HEK293 (cell line): ENCODE data around the gene PUM2.
"Not testable (repeated sequence)": the region's sequence is repeated elsewhere in the genome, so short reads cannot be mapped to it uniquely, and the experiment has no call there.

Experiments used
- CTCF ChIA-PET: fragments of 350-600 bp; formaldehyde crosslinking; extraction: SDS; loops from one replicate; lab custom pipeline; 2021; ENCODE audit warnings: antibody characterized with exemption; lab: Yijun Ruan, JAX
- POLR2A ChIA-PET: fragments of 300-600 bp; formaldehyde crosslinking; extraction: SDS; loops from one replicate; lab custom pipeline; 2020; ENCODE audit warnings: antibody characterized with exemption, inconsistent platforms; lab: Yijun Ruan, JAX
- H3K27ac ChIP-seq: fragments of 200-500 bp; sonication (Bioruptor generic); 2 replicates; pipeline ENCODE4 v1.5.1; 2014; ENCODE audit warnings: low read depth, low read length, control low read depth, inconsistent platforms; ENCODE audit errors: extremely low read depth
- H3K36me3 ChIP-seq, 2 experiments: fragments of 200-500 bp in 1 of 2; sonication (Bioruptor generic) in 1 of 2; 1 replicate in 1 of 2; 2 replicates in 1 of 2; pipeline ENCODE4 v1.5.1; 2014 to 2017; ENCODE audit warnings: inconsistent platforms in 2 of 2, low read length in 2 of 2; ENCODE audit not compliant: control insufficient read depth in 2 of 2, insufficient read depth in 1 of 2
- H3K4me1 ChIP-seq: fragments of 200-500 bp; sonication (Bioruptor generic); 2 replicates; pipeline ENCODE4 v1.5.1; 2014; ENCODE audit warnings: mild to moderate bottlenecking, low read length, inconsistent platforms; ENCODE audit not compliant: control insufficient read depth, insufficient read depth
- H3K4me3 ChIP-seq: 2 replicates; pipeline ENCODE4 v1.5.1; 2011; ENCODE audit warnings: low read depth, mild to moderate bottlenecking, control low read depth, low read length, moderate library complexity
- H3K9me3 ChIP-seq: fragments of 200-500 bp; sonication (Bioruptor generic); 2 replicates; pipeline ENCODE4 v1.5.1; 2014; ENCODE audit warnings: low read depth, low read length, inconsistent platforms; ENCODE audit not compliant: control insufficient read depth, insufficient read depth
- BCL11A ChIP-seq: fragments of 450-650 bp; formaldehyde crosslinking; IDR thresholded peaks from 2 replicates; pipeline ENCODE4 v1.5.1; 2016; ENCODE audit warnings: low read depth, missing biosample characterization, missing genetic modification characterization
- GLIS2 ChIP-seq: fragments of 450-650 bp; formaldehyde crosslinking; IDR thresholded peaks from 2 replicates; pipeline ENCODE4 v1.5.1; 2016; ENCODE audit warnings: missing biosample characterization, missing genetic modification characterization
- HOXA7 ChIP-seq: sonication (generic); formaldehyde crosslinking; IDR thresholded peaks from 2 replicates; pipeline ENCODE4 v1.8.1; 2022; ENCODE audit warnings: missing genetic modification reagents, borderline replicate concordance
- KLF1 ChIP-seq: fragments of 450-650 bp; formaldehyde crosslinking; IDR thresholded peaks from 2 replicates; pipeline ENCODE4 v1.5.1; 2016; ENCODE audit warnings: missing biosample characterization, missing genetic modification characterization
- KLF10 ChIP-seq: fragments of 450-650 bp; IDR thresholded peaks from 2 replicates; pipeline ENCODE4 v1.5.1; 2018; ENCODE audit warnings: missing biosample characterization, mild to moderate bottlenecking, missing genetic modification characterization
- PRDM1 ChIP-seq: fragments of 450-650 bp; formaldehyde crosslinking; IDR thresholded peaks from 2 replicates; pipeline ENCODE4; 2016; ENCODE audit warnings: missing biosample characterization, missing genetic modification characterization
- PRDM6 ChIP-seq: fragments of 450-650 bp; formaldehyde crosslinking; IDR thresholded peaks from 2 replicates; pipeline ENCODE4 v1.5.1; 2017; ENCODE audit warnings: missing biosample characterization, missing genetic modification characterization
- REPIN1 ChIP-seq: fragments of 450-650 bp; formaldehyde crosslinking; IDR thresholded peaks from 2 replicates; pipeline ENCODE4 v1.5.1; 2017; ENCODE audit warnings: missing biosample characterization, missing genetic modification characterization, low read depth
- ZBTB21 ChIP-seq: fragments of 450-650 bp; formaldehyde crosslinking; IDR thresholded peaks from 2 replicates; pipeline ENCODE4 v1.5.1; 2017; ENCODE audit warnings: missing biosample characterization, missing genetic modification characterization
- ZEB2 ChIP-seq: fragments of 450-650 bp; formaldehyde crosslinking; IDR thresholded peaks from 2 replicates; pipeline ENCODE4 v1.5.1; 2016; ENCODE audit warnings: missing biosample characterization, missing genetic modification characterization
- ZFP41 ChIP-seq: fragments of 450-650 bp; formaldehyde crosslinking; IDR thresholded peaks from 2 replicates; pipeline ENCODE4 v1.5.1; 2016; ENCODE audit warnings: missing biosample characterization, missing genetic modification characterization, borderline replicate concordance
- ZNF133 ChIP-seq: fragments of 450-650 bp; formaldehyde crosslinking; IDR thresholded peaks from 2 replicates; pipeline ENCODE4 v1.5.1; 2016; ENCODE audit warnings: missing biosample characterization, missing genetic modification characterization
- ZNF16 ChIP-seq: fragments of 450-650 bp; formaldehyde crosslinking; IDR thresholded peaks from 2 replicates; pipeline ENCODE4 v1.5.1; 2016; ENCODE audit warnings: low read depth, missing biosample characterization, missing genetic modification characterization
- ZNF169 ChIP-seq: fragments of 450-650 bp; formaldehyde crosslinking; IDR thresholded peaks from 2 replicates; pipeline ENCODE4 v1.5.1; 2016; ENCODE audit warnings: missing biosample characterization, missing genetic modification characterization
- ZNF175 ChIP-seq: fragments of 450-650 bp; formaldehyde crosslinking; IDR thresholded peaks from 2 replicates; pipeline ENCODE4 v1.5.1; 2016; ENCODE audit warnings: missing biosample characterization, missing genetic modification characterization
- ZNF2 ChIP-seq: fragments of 450-650 bp; formaldehyde crosslinking; IDR thresholded peaks from 2 replicates; pipeline ENCODE4 v1.5.1; 2016; ENCODE audit warnings: missing biosample characterization, missing genetic modification characterization
- ZNF202 ChIP-seq: fragments of 450-650 bp; formaldehyde crosslinking; IDR thresholded peaks from 2 replicates; pipeline ENCODE4 v1.5.1; 2016; ENCODE audit warnings: missing biosample characterization, missing genetic modification characterization, borderline replicate concordance
- ZNF266 ChIP-seq: fragments of 450-650 bp; formaldehyde crosslinking; IDR thresholded peaks from 2 replicates; pipeline ENCODE4 v1.5.1; 2016; ENCODE audit warnings: missing biosample characterization, missing genetic modification characterization, low read depth
- ZNF354C ChIP-seq: fragments of 450-650 bp; formaldehyde crosslinking; IDR thresholded peaks from 2 replicates; pipeline ENCODE4 v1.5.1; 2016; ENCODE audit warnings: missing biosample characterization, missing genetic modification characterization, low read depth, borderline replicate concordance
- ZNF366 ChIP-seq: fragments of 450-650 bp; formaldehyde crosslinking; conservative IDR thresholded peaks from 2 replicates; pipeline ENCODE4 v1.5.1; 2016; ENCODE audit warnings: missing biosample characterization, missing genetic modification characterization
- ZNF560 ChIP-seq: fragments of 450-650 bp; formaldehyde crosslinking; IDR thresholded peaks from 2 replicates; pipeline ENCODE4 v1.5.1; 2017; ENCODE audit warnings: missing biosample characterization, missing genetic modification characterization, borderline replicate concordance
- ZNF623 ChIP-seq: fragments of 450-650 bp; formaldehyde crosslinking; IDR thresholded peaks from 2 replicates; pipeline ENCODE4 v1.5.1; 2016; ENCODE audit warnings: missing biosample characterization, missing genetic modification characterization
- ZNF791 ChIP-seq: fragments of 450-650 bp; formaldehyde crosslinking; IDR thresholded peaks from 2 replicates; pipeline ENCODE4 v1.5.1; 2016; ENCODE audit warnings: missing biosample characterization, missing genetic modification characterization
- ZNF830 ChIP-seq: fragments of 450-650 bp; IDR thresholded peaks from 2 replicates; pipeline ENCODE4 v1.5.0; 2018; ENCODE audit warnings: missing biosample characterization, missing genetic modification characterization, low read depth, mild to moderate bottlenecking, moderate library complexity
- ZSCAN30 ChIP-seq: fragments of 450-650 bp; IDR thresholded peaks from 2 replicates; pipeline ENCODE4 v1.5.1; 2018; ENCODE audit warnings: missing biosample characterization, mild to moderate bottlenecking, missing genetic modification characterization, moderate library complexity

The PUM2 gene

GRCh38 chr2:20378341-20378740, 27.7 kb upstream of the PUM2 start:
- Histone ChIP-seq H3K4me3 (no peak overlapping the region), H3K27ac (no peak overlapping the region), H3K9me3 (no peaks in the 10 kb centered on the region), H3K4me1 (peaks cover 10% of the 10 kb centered on the region), H3K36me3 (no peaks in the 10 kb centered on the region)
- ChIA-PET POLR2A (no interaction called here), CTCF (interaction anchor here (0.6 to 5.7 kb wide), 29 partner anchors 8 to 289 kb away, joined by 3 to 45 read pairs (median 5); partner anchors contain the start of gene RHOB)
- no peak for TF ChIP-seq ZNF202 (tag by site-specific recombination)
- no peak for TF ChIP-seq ZNF2 (tag by site-specific recombination)
- TF ChIP-seq PRDM6 (tag by site-specific recombination) = no peak
- no peak for TF ChIP-seq PRDM1 (tag by site-specific recombination)
- TF ChIP-seq ZNF266 (tag by site-specific recombination) = no peak
- TF ChIP-seq ZNF169 (tag by site-specific recombination) = no peak
- TF ChIP-seq KLF10 (tag by site-specific recombination) = no peak
- no peak for TF ChIP-seq KLF1 (tag by site-specific recombination)
- no peak for TF ChIP-seq ZNF354C (tag by site-specific recombination)
- TF ChIP-seq ZNF175 (tag by site-specific recombination) = no peak
- TF ChIP-seq ZNF366 (tag by site-specific recombination) = no peak

- Histone ChIP-seq H3K4me1 (peaks cover 10% of the 10 kb centered on the region), H3K9me3 (no peaks in the 10 kb centered on the region), H3K36me3 (no peaks in the 10 kb centered on the region), H3K4me3 (no peak overlapping the region), H3K27ac (no peak overlapping the region)
- CTCF ChIA-PET = interaction anchor here (0.7 to 5.7 kb wide), 14 partner anchors 9 to 271 kb away, joined by 3 to 45 read pairs (median 6); no protein-coding TSS in a partner anchor
- TF ChIP-seq GLIS2 (tag by site-specific recombination) (no peak), REPIN1 (tag by site-specific recombination) (no peak), ZEB2 (tag by site-specific recombination) (no peak), PRDM6 (tag by site-specific recombination) (no peak), ZNF830 (no peak), ZSCAN30 (tag by site-specific recombination) (no peak), ZNF623 (no peak), HOXA7 (CRISPR knock-in tag) (no peak), ZNF16 (no peak), ZBTB21 (tag by site-specific recombination) (no peak), ZNF791 (no peak), ZNF133 (tag by site-specific recombination) (no peak), BCL11A (no peak), ZNF560 (tag by site-specific recombination) (no peak), ZFP41 (tag by site-specific recombination) (no peak)
- TF ChIP-seq, all 188 proteins: peak for 0
- POLR2A ChIA-PET = interaction anchor here (0.7 kb wide), 1 partner anchor 91 kb away, joined by 4 read pairs; no protein-coding TSS in a partner anchor
Measured at GRCh38 chr2:20377741-20378140, 27.1 kb upstream of the PUM2 start.

- POLR2A ChIA-PET, CTCF ChIA-PET, H3K4me1 ChIP-seq, H3K4me3 ChIP-seq, H3K27ac ChIP-seq, H3K9me3 ChIP-seq, H3K36me3 ChIP-seq: not testable (repeated sequence)
Measured at GRCh38 chr2:20374982-20375381, 24.3 kb upstream of the PUM2 start.
